Testis (tissue), 2 donors: ENCODE data around the gene PXMP4.
"Not testable (repeated sequence)": the region's sequence is repeated elsewhere in the genome, so short reads cannot be mapped to it uniquely, and the experiment has no call there.

Experiments used
- CTCF ChIP-seq, 3 experiments: fragments of 450-650 bp in 2 of 3; fragments of 200-600 bp in 1 of 3; sonication (generic) in 1 of 3; IDR thresholded peaks; one replicate each; pipeline ENCODE4 v1.5.1; 2016 to 2019; ENCODE audit warnings: antibody characterized with exemption in 3 of 3, mild to moderate bottlenecking in 2 of 3, moderate library complexity in 1 of 3
- POLR2A ChIP-seq: fragments of 450-650 bp; IDR thresholded peaks from one replicate; pipeline ENCODE4 v1.6.1; 2017; ENCODE audit warnings: antibody characterized with exemption, mild to moderate bottlenecking, moderate library complexity

GRCh38 chr20:33700696-33701441, 19.2 kb downstream of the PXMP4 start:
- not testable (repeated sequence) for TF ChIP-seq CTCF (IDR thresholded peaks at IDR 0.05); POLR2A
